Endothelial cell of umbilical vein (primary cell): ENCODE measurements around the gene TRIM39. TPM values are rescaled to one million over a fixed set of nuclear protein-coding genes. Genes with fewer than 3 reads are reported as not detected.

ENCODE experiments used
- BruUV-seq: library from RNA; stranded (reverse); fragments of 400-500 nt; replicated peaks from 2 replicates; lab custom pipeline; 2021; lab: Mats Ljungman, UMichigan
- CTCF ChIA-PET: fragments of 300-600, 350-600 bp; sonication (Branson Sonifier 250); formaldehyde crosslinking; loops from one replicate; lab custom pipeline; 2021; ENCODE audit warnings: antibody characterized with exemption, inconsistent platforms; lab: Charles Lee
- POLR2A ChIA-PET: fragments of 300-600, 350-600 bp; sonication (Branson Sonifier 250); formaldehyde crosslinking; loops from one replicate; lab custom pipeline; 2021; ENCODE audit warnings: antibody characterized with exemption, inconsistent platforms; lab: Charles Lee
- DNase-seq: peaks from one replicate; pipeline ENCODE4 v3.0.0-alpha.2; 2011; ENCODE audit warnings: low read depth, low spot score
- FAIRE-seq: peaks from 2 replicates; lab custom pipeline; 2011; peaks lifted over from hg19 to GRCh38; lab: Jason Lieb, UNC
- H2AFZ ChIP-seq: 2 replicates; pipeline ENCODE4 v1.6.0; 2012; ENCODE audit warnings: low read depth, low read length, control low read depth, inconsistent platforms
- H3K27ac ChIP-seq: 2 replicates; pipeline ENCODE4 v1.5.1; 2011; ENCODE audit warnings: low read depth, mild to moderate bottlenecking, control low read depth, low read length, moderate library complexity; ENCODE audit not compliant: insufficient read depth
- H3K27me3 ChIP-seq, 2 experiments: 2 replicates each; pipeline versions ENCODE4 v1.6.0 to v1.6.1; 2011; ENCODE audit warnings: low read length in 2 of 2, mixed read lengths in 1 of 2; ENCODE audit not compliant: control insufficient read depth in 2 of 2, insufficient read depth in 2 of 2
- H3K36me3 ChIP-seq, 2 experiments: 2 replicates in 1 of 2; 3 replicates in 1 of 2; pipeline ENCODE4 v1.5.1; 2011; ENCODE audit warnings: low read length in 2 of 2, mild to moderate bottlenecking in 1 of 2, moderate library complexity in 1 of 2; ENCODE audit not compliant: control insufficient read depth in 2 of 2, insufficient read depth in 2 of 2; ENCODE audit errors: extremely low read depth in 1 of 2
- H3K4me1 ChIP-seq: 3 replicates; pipeline ENCODE4 v1.5.1; 2011; ENCODE audit warnings: mild to moderate bottlenecking, low read length; ENCODE audit not compliant: control insufficient read depth, insufficient read depth; ENCODE audit errors: extremely low read depth
- H3K4me2 ChIP-seq: 2 replicates; pipeline ENCODE4 v1.6.1; 2011; ENCODE audit warnings: low read length, control low read depth, mixed read lengths; ENCODE audit not compliant: insufficient read depth
- H3K4me3 ChIP-seq, 3 experiments: fragments of 200-600 bp in 1 of 3; sonication (generic), shearing (Covaris generic) in 1 of 3; replicated peaks in 1 of 3; 2 replicates each; pipeline ENCODE4 v1.5.1; 2011 to 2016; ENCODE audit warnings: control low read depth in 3 of 3, low read length in 3 of 3, mild to moderate bottlenecking in 2 of 3, inconsistent platforms in 1 of 3, low read depth in 1 of 3, moderate library complexity in 1 of 3; ENCODE audit not compliant: insufficient read depth in 1 of 3
- H3K79me2 ChIP-seq: 2 replicates; pipeline ENCODE4 v1.6.0; 2012; ENCODE audit warnings: low read length, inconsistent platforms; ENCODE audit not compliant: control insufficient read depth, insufficient read depth
- H3K9ac ChIP-seq: replicated peaks from 2 replicates; pipeline ENCODE3; 2011; ENCODE audit warnings: low read length, control low read depth; ENCODE audit not compliant: insufficient read depth; ENCODE audit errors: extremely low read depth
- H3K9me1 ChIP-seq: replicated peaks from 3 replicates; pipeline ENCODE4 v1.6.0; 2011; ENCODE audit warnings: mild to moderate bottlenecking, low read length; ENCODE audit not compliant: control insufficient read depth, insufficient read depth; ENCODE audit errors: extremely low read depth
- H3K9me3 ChIP-seq: replicated peaks from 2 replicates; pipeline ENCODE4 v1.5.1; 2012; ENCODE audit warnings: low read length, inconsistent platforms; ENCODE audit not compliant: control insufficient read depth, insufficient read depth
- H4K20me1 ChIP-seq: replicated peaks from 2 replicates; pipeline ENCODE3; 2011; ENCODE audit warnings: mild to moderate bottlenecking, low read length; ENCODE audit not compliant: control insufficient read depth, insufficient read depth; ENCODE audit errors: extremely low read depth
- FOS ChIP-seq: IDR thresholded peaks from 2 replicates; pipeline ENCODE4 v1.6.1; 2011; ENCODE audit warnings: mild to moderate bottlenecking, low read length, moderate library complexity, borderline replicate concordance; ENCODE audit not compliant: insufficient read depth
- POLR2AphosphoS5 ChIP-seq: IDR thresholded peaks from 2 replicates; pipeline ENCODE4 v1.6.1; 2012; ENCODE audit warnings: low read depth, mild to moderate bottlenecking, control low read depth, low read length, moderate library complexity; ENCODE audit not compliant: insufficient read depth
- dilution Hi-C: fragments of 300-500 bp; cut with MboI; formaldehyde crosslinking; loops from one replicate; pipeline ENCODE4 v1.15.0; 2019; ENCODE audit warnings: low sequenced_read_pairs; ENCODE audit not compliant: extremely low pct_ligation_motif_present
- intact Hi-C: fragments of 100-400 bp; cut with micrococcal nuclease; formaldehyde crosslinking; loops from one replicate; pipeline ENCODE4 v1.10.0; 2022
- polyA plus RNA-seq, 4 experiments: library from polyadenylated mRNA; depleted of rRNA in 3 of 4; stranded (reverse) in 3 of 4; unstranded in 1 of 4; fragments of >200 nt; gene quantifications; 2 replicates each; pipeline versions ENCODE4 v1.2.1 to v1.2.3, GENCODE V29; 2011 to 2012; ENCODE audit warnings: missing spikeins in 1 of 4
- total RNA-seq: library from RNA; stranded (reverse); gene quantifications from 2 replicates; pipeline ENCODE4 v1.2.3, GENCODE V29; 2021

Gene TRIM39
- total and polyA plus RNA-seq, 2 donors (not counting 3 experiments of a cell fraction or from before 2014, with no cell fraction given): 5.6 to 13.1 TPM

DNA sequence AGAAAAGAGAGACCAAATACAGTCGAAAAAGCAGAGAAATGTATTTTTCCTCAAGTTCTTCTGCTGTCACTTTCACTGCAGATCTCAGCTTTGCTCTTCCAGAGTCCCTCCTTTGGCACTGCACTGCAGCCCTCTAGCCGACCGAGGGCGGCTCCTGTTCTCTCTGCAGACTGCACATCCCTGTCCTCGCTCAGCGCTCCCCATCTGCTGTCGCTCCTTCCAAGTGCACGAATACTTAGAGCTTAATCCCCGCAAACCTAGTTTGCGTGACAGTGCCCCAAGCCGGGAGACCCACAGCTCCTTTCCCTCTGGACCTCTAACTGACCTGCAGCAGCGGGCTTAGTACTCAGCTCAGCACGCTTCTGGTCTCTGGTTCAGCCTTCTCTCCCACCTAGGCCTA, 33.4 kb downstream of the TRIM39 start:
- no peak for FAIRE-seq
- intact Hi-C loops: no loop called here

DNA sequence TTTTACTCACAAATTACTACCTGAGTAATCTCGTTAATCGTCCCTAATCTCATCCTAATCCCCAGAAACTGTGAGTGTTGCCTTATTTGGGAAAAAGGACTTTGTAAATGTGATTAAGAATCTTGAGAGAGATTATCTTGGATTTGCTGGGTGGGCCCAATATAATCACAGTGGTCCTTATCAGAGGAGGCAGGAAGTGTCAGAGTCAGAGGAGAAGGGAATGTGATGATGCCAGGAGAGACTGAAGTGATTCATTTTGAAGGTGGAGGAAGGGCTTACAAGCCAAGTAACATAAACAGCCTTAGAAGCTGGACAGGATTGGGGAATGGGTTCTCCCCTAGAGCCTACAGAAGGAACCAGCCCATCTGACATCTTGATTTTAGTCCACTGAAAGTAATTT, 34.9 kb downstream of the TRIM39 start:
- Histone ChIP-seq H3K9me1 (no peaks in the 10 kb centered on the region), H3K27me3 (peaks cover 43 to 75% of the 10 kb centered on the region in 2 experiments), H3K4me2 (no peak overlapping the region), H3K9me3 (no peaks in the 10 kb centered on the region), H2AFZ (no peak overlapping the region), H3K27ac (no peak overlapping the region), H3K4me1 (peaks cover 5% of the 10 kb centered on the region), H3K9ac (no peak overlapping the region), H3K36me3 (no peaks in the 10 kb centered on the region), H3K79me2 (no peaks in the 10 kb centered on the region), H4K20me1 (no peaks in the 10 kb centered on the region), H3K4me3 (no peak overlapping the region)
- FAIRE-seq (no peak), DNase-seq (no peak)
- POLR2A ChIA-PET: no interaction called here
- no TSS peak for BruUV-seq
- TF ChIP-seq POLR2AphosphoS5 (no peak), FOS (peak; percentile 12)
- CTCF ChIA-PET: no interaction called here
- dilution Hi-C loops: no loop called here
- intact Hi-C loops: no loop called here

More for the DNA sequence above, 33.4 kb downstream of the TRIM39 start:
- Histone ChIP-seq H3K4me1 (peaks cover 5% of the 10 kb centered on the region), H3K9me3 (no peaks in the 10 kb centered on the region), H4K20me1 (no peaks in the 10 kb centered on the region), H3K9me1 (no peaks in the 10 kb centered on the region), H3K79me2 (no peaks in the 10 kb centered on the region), H3K36me3 (no peaks in the 10 kb centered on the region), H3K27me3 (peaks cover 41 to 63% of the 10 kb centered on the region in 2 experiments), H3K4me2 (no peak overlapping the region), H3K9ac (no peak overlapping the region), H3K4me3 (no peak overlapping the region), H3K27ac (no peak overlapping the region), H2AFZ (no peak overlapping the region)
- TF ChIP-seq POLR2AphosphoS5: no peak
- ChIA-PET CTCF (interaction anchor here (0.8 to 3.1 kb wide), 2 partner anchors 36 to 93 kb away, joined by 6 to 48 read pairs; no protein-coding TSS in a partner anchor), POLR2A (no interaction called here)
- dilution Hi-C loops: no loop called here
- BruUV-seq: no TSS peak
- DNase-seq: no peak
